GM21526 (cell line): Measurements from ENCODE around the gene TAF10.

Source experiments
- ATAC-seq: cut with Tn5 transposase; IDR thresholded peaks from one replicate; pipeline ENCODE4 v1.9.1; 2021; ENCODE audit warnings: moderate library complexity; ENCODE audit not compliant: unreplicated experiment, low FRiP score

The TAF10 gene

DNA sequence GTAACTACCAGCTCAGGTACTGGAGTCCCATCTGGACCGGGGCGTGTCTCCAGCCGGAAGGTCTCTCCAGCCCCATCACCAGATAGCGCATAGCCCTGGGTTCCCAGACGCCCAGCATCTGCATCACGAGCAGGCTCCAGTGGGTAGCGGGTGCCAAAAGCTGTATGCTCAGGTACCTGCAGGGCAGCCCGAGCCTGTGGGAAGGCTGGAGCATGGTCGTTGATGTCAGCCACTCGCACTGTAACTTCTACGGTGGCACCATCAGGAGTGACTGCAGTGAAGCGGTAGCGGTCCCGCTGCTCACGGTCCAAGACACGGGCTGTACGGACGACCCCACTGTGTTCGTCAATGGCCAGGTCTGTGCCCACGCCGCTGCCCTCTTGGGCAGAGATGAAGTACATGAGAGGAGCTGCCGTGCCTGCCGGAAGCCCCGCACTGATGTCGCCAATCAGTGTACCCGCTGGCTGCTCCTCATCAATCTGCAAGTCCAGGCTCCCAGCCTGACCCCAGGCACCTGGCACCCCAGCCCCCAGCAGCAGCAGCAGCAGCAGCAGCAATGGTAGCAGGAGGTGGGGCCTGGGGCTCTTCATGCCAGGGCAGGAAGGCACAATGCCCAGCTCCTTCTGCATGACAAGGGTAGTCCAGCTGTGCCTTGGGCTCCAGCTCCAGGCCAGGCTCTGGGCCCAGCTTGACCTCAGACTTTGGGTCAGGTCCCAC lies 29.1 kb upstream of the TAF10 start:
- ATAC-seq: no peak

DNA sequence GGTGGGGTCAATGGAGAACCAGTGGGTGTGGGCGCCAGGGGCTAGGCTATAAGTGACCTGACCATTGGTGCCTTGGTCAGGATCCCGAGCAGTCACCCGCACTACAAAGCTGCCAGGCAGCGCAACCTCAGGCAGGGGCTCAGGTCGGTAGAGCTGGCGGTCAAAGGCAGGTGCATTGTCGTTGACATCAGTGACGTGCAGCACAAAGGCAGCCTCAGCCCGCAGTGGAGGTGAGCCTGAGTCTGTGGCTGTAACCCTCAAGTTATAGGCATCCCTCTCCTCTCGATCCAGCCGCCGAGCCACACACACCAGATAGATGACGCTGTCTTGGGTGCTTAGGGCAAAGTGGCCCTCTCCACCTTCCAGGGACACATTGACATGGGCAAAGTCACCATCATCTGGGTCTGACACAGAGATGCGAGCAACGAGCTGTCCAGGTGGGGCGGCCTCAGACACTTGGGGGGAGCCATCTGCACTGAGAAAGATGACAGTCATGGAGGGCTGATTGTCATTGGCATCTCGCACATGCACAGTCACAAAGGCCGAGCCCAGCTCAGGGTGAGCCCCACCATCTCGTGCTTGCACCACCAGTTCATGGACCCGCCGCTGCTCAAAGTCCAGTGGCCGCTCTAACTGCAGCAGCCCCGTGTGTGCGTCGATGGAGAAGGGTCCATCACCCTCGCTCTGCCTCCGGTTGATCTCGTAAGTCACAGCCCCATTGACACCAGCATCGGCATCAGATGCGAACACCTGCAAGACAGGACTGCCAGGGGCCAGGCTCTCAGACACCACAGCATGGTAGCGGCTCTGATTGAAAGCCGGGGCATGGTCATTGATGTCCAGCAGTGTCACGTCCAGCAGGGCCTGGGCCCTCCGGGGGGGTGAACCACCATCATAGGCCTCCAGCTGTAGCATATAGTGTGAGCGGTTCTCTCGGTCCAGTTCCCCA lies 28.3 kb upstream of the TAF10 start:
- ATAC-seq: no peak

GRCh38 chr11:6638429-6638828 lies 26.4 kb upstream of the TAF10 start:
- ATAC-seq: no peak

GRCh38 chr11:6637871-6638270 lies 25.9 kb upstream of the TAF10 start:
- no peak for ATAC-seq

DNA sequence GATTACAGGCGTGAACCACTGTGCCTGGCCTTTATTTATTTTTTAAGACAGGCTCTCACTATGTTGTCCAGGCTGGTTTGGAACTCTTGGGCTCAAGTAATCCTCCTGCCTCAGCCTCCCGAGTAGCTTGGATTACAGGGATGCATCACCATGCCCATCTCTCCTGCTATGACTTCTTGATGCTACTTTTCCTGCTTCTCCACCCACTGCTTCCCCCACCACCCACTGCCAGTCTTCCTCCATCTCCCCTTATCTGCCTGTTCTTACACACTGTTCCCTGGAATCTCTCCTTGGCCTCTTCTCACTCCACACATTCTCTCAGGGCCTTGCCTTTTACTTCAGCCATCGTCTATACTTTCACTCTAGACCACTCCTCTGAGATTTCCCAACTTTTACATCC lies 24.5 kb upstream of the TAF10 start:
- ATAC-seq: no peak

DNA sequence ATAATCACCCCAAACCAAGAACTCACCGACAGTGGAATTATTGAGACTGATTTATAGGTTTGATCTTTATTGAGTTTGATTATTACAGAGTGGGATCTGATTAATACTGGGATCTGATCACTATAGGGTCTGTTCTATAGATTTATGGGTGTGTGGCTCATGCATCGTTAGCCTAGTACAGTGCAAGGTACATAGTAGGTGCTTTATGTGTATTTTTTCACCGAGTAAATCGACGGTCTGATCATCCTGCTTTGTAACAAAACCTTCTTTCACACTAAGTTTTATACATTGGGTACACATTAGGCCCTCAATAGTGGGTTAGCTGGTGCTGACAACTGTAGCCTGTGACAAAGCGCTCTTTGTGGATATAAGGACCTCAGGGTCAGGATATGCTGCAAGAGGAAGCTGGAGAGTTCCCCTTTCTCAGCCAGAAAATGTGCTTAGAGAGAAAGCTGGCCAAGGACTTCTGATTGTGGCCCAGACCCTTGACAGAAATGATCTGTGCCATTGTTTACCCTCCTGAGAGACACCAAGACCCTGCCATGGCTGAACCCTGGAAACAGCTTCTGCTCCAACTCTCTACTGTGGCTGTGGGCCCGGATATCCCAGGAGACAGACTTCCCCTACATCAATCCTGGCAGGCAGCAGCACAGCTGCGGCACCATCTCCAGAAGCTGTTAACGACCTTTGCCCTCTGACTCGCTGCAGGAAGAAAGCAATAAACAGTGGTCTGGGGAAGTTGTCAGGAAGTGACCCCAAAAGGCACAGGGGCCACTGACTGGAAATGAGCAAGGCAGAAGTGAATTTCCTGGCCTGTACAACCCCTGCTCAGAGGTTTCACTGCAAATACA lies 23.3 kb upstream of the TAF10 start:
- ATAC-seq: no peak

- ATAC-seq: no peak
These were observed 22.5 kb upstream of the TAF10 start for GRCh38 chr11:6634534-6634933.

GRCh38 chr11:6633422-6634408 lies 21.7 kb upstream of the TAF10 start:
- ATAC-seq: no peak

DNA sequence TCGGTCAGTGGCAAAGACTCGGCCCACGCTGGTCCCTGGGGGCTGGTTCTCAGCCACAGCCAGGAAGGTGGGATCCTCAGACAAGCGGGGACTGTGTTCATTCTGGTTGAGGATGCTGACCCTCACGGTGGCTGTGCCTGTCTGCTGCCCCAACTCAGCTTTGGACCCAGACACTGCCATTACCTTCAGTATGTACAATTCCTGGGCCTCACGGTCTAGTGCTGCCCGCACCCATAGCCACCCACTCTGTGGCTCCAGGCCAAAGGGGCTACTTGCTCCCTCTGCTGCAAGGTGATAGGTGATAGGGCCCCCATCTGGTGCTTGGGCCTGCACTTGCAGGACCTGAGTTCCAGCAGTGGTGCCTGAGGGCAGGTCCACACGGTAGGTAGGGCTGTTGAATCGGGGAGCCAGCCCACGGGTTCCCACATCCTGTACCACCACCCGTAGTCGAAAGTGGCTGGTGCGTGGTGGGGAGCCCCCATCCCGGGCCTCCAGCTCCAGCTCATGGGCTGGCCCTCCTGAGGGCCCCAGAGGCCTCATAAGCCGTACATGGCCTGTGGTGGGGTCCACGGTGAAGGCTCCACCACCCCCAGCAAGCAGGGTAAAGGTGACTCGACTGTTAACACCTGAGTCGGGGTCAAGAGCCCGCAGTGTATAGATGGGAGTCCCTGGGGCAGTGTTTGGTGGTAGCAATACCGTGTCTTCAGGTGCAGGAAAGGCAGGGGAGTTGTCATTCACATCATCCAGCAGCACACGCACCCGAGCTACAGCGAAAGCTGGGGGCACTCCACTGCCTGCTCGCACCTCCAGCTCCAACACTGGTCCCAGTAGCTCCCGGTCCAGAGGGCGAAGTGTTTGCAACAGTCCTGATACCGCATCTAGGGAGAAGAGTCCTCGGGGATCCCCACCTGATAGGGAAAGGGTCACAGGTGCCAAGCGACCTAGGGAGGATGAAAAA lies 20.4 kb upstream of the TAF10 start:
- no peak for ATAC-seq

- no peak for ATAC-seq
These were observed 19.4 kb upstream of the TAF10 start for GRCh38 chr11:6631361-6631890.

DNA sequence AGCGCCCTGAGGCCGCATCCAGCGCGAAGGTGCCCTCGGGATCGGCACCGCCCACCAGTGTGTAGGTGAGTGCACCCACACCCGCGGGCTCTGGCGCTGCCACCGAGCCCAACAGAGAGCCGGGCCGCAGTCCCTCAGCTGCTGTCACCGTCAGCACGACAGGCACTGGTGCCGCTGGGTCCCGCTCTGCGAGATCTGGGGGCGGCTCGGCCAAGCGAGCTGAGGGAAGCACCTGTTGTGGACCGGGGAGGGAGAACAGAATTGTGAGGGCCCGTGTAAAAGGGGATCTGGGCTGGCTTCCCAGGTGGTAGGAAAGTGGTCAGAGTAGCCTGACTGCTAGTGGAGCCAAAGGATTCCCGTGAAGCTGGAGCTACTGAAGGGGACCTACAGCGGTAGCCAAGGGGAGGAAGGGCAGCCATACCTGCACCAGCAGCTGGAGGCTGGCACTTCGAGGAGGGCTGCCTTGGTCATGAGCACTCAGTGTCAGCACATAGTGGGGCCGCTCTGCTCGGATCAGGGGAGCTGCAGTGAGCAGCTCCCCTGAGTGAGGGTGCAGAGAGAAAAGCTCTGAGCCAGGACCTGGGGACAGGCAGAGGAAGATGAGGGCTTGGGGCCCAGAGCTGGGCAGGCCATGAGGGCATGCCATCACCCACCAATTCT lies 18.7 kb upstream of the TAF10 start:
- ATAC-seq: no peak

DNA sequence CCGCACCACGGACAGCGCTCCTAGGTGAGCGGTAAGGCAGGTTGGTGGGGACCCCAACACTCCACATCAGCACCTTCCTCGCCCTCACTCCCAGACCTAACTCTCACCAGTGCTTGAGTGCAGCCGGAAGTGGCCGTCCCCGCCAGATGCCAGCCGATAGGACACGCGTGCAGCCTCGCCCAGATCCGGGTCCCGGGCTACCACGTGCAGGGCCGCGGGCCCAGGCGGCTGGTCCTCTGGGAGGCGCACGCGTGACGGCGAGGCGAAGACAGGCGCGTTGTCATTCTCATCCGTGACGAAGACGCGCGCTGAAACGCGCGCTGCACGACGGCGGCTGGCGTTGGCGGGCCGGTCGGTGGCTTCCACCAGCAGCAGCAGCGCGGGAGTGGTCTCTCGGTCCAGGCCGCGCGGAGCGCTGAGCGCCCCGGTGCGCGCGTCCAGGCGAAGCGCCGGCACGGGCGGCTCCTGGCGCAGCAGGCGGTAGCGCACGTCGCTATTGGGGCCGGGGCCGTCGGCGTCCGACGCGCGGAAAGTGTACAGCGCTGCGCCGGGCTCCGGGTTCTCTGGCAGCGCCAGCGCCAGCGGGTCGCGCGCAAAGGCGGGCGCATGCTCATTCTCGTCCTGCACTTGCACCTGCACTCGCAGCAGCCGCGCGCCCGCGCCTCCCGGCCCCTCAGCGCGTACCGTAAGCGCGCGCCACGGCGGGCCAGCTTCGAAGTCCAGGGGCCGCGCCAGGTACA lies 18.0 kb upstream of the TAF10 start:
- ATAC-seq: no peak

GRCh38 chr11:6629573-6629891 lies 17.5 kb upstream of the TAF10 start:
- no peak for ATAC-seq

DNA sequence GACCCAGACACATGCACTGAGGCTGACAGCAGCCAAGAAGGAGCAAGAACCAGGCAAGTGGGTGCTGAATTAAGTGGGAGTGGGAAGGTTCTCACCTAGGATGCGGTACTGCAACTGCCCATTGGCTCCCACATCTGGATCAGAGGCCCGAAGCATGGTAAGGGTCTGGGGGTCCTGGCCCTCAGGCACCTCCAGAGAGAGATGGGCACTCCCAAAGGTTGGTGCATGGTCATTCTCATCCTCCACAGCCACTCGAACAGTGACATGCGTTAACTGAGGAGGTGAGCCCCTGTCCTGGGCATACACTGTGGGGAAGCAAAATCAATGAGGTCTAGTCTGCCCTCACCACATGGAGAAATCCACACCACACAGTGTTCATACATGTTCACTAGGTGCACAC lies 16.5 kb upstream of the TAF10 start:
- ATAC-seq: no peak

GRCh38 chr11:6627762-6628241 lies 15.8 kb upstream of the TAF10 start:
- ATAC-seq: no peak

GRCh38 chr11:6626971-6627761 lies 15.2 kb upstream of the TAF10 start:
- no peak for ATAC-seq
